Upper lobe of left lung (tissue), 4 donors: ENCODE results near the gene HOXC6.

Experiments used
- POLR2A ChIP-seq, 4 donors: fragments of 450-650 bp; IDR thresholded peaks; one replicate each; pipeline ENCODE4 v1.5.1; 2016 to 2017; ENCODE audit warnings: antibody characterized with exemption in 4 of 4, mild to moderate bottlenecking in 2 of 4
- TF ChIP-seq, protein P1 (sequence below), 6 experiments: fragments of 450-650 bp in 4 of 6; fragments of 200-600 bp in 2 of 6; sonication (generic) in 2 of 6; IDR thresholded peaks; one replicate each; pipeline ENCODE4 v1.5.1; 2016 to 2019; ENCODE audit warnings: antibody characterized with exemption in 6 of 6

DNA sequence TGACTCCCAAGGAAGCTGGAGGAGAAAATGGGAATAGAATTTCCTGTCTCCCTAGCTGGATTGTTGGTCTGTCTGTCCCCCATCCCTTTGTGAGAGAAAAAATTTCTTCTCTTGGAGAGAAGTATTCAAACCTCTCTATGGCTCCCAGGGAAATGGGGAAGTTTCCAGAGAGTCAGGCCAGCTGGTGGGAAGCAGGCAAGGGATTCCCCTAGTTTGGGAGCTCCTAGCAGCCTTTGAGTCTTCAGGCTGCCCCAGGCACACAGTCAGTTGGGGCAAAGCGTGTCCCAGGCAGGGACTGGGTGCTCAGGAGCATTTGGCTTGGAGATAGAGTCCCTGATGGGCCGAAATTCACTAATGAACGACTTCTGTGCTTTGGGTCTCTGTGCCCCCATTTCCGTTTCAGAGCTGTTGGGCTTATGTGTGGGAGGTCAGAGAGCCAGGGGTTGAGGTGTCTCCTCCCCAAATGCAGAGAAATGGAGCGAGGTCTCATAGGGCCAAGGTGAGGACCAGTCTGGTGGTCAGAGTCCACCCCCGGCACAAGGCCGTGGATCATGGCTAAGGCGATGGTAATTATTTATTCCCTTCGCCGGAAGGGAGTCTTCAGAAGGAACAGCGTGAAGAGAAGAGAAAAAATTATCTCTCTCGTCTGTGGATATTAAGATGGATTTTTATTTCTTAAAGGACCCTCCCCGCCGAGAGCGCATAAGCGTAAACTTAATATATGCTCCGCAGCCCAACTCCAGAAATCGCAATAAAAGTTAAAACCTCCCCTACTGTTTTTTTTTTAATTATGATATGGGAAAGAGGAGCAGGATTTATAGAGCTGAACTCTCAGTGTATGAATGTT is 34.9 kb upstream of the HOXC6 start:
- no peak for TF ChIP-seq POLR2A (IDR thresholded peaks at IDR 0.05)
- TF ChIP-seq, protein P1, sequence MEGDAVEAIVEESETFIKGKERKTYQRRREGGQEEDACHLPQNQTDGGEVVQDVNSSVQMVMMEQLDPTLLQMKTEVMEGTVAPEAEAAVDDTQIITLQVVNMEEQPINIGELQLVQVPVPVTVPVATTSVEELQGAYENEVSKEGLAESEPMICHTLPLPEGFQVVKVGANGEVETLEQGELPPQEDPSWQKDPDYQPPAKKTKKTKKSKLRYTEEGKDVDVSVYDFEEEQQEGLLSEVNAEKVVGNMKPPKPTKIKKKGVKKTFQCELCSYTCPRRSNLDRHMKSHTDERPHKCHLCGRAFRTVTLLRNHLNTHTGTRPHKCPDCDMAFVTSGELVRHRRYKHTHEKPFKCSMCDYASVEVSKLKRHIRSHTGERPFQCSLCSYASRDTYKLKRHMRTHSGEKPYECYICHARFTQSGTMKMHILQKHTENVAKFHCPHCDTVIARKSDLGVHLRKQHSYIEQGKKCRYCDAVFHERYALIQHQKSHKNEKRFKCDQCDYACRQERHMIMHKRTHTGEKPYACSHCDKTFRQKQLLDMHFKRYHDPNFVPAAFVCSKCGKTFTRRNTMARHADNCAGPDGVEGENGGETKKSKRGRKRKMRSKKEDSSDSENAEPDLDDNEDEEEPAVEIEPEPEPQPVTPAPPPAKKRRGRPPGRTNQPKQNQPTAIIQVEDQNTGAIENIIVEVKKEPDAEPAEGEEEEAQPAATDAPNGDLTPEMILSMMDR (IDR thresholded peaks at IDR 0.05): no peak
